Left ventricle myocardium inferior (tissue), 1 donor: Measurements from ENCODE around the gene FAM110A. TPM values are rescaled to one million over a fixed set of nuclear protein-coding genes. Genes with fewer than 3 reads are reported as not detected.

Source experiments
- DNase-seq: peaks from one replicate; pipeline ENCODE4 v3.0.0-alpha.2; 2020
- H3K27ac ChIP-seq: fragments of 200-600 bp; replicated peaks from 2 replicates; pipeline ENCODE4 v1.8.0; 2021
- H3K27me3 ChIP-seq: fragments of 200-600 bp; 2 replicates; pipeline ENCODE4 v1.8.0; 2021; ENCODE audit warnings: low read depth
- H3K36me3 ChIP-seq: fragments of 200-600 bp; 2 replicates; pipeline ENCODE4 v1.8.0; 2021
- H3K4me1 ChIP-seq: fragments of 200-600 bp; 2 replicates; pipeline ENCODE4 v1.8.0; 2021
- H3K4me3 ChIP-seq: fragments of 200-600 bp; 2 replicates; pipeline ENCODE4 v1.8.0; 2021; ENCODE audit warnings: mild to moderate bottlenecking, moderate library complexity
- H3K9me3 ChIP-seq: fragments of 200-600 bp; replicated peaks from 2 replicates; pipeline ENCODE4 v1.8.0; 2021
- CTCF ChIP-seq: fragments of 200-600 bp; IDR thresholded peaks from 2 replicates; pipeline ENCODE4 v1.8.0; 2021; ENCODE audit warnings: antibody characterized with exemption, mild to moderate bottlenecking, borderline replicate concordance
- intact Hi-C: fragments of 100-400 bp; cut with micrococcal nuclease; formaldehyde crosslinking; loops from one replicate; pipeline ENCODE4 v1.11.0; 2022
- total RNA-seq: library from RNA; stranded (reverse); fragmentation: NEBNext Ultra II Directional; extraction: Animal tissue kit (Norgen Biotek cat#: 25700); gene quantifications from one replicate; pipeline ENCODE4 v1.2.1, GENCODE V29; 2021
- donor health status: DM: no; HTN: yes; CAD: no; lungs with severe emphysema.

Gene FAM110A
- total RNA-seq, 1 donor from 2014 or later = 2.0 TPM

GRCh38 chr20:831251-831650 is 2.3 kb upstream of the FAM110A start:
- peaks cover 34% of the 10 kb centered on the region for H3K4me1 ChIP-seq
- no peak for DNase-seq
- H3K9me3 ChIP-seq = no peaks in the 10 kb centered on the region
- H3K36me3 ChIP-seq = no peaks in the 10 kb centered on the region
- no peak overlapping the region for H3K27ac ChIP-seq
- no peaks in the 10 kb centered on the region for H3K27me3 ChIP-seq
- intact Hi-C loops = no loop called here
- no peak overlapping the region for H3K4me3 ChIP-seq
- no peak for TF ChIP-seq CTCF

GRCh38 chr20:831956-832355 is 1.6 kb upstream of the FAM110A start:
- TF ChIP-seq CTCF = no peak
- H3K27me3 ChIP-seq = no peaks in the 10 kb centered on the region
- H3K4me1 ChIP-seq = peaks cover 33% of the 10 kb centered on the region
- H3K4me3 ChIP-seq = no peak overlapping the region
- intact Hi-C loops = no loop called here
- H3K27ac ChIP-seq = no peak overlapping the region
- DNase-seq = no peak
- H3K9me3 ChIP-seq = no peaks in the 10 kb centered on the region
- H3K36me3 ChIP-seq = no peaks in the 10 kb centered on the region

- Histone ChIP-seq H3K4me3 (peak overlapping the region; percentile 86), H3K36me3 (no peaks in the 10 kb centered on the region), H3K27ac (peak overlapping the region; percentile 89), H3K9me3 (peaks cover 6% of the 10 kb centered on the region), H3K27me3 (no peaks in the 10 kb centered on the region), H3K4me1 (peaks cover 33% of the 10 kb centered on the region)
- no peak for TF ChIP-seq CTCF
- intact Hi-C loops = no loop called here
- DNase-seq = no peak
Observed at GRCh38 chr20:833121-833449, 430 bp upstream of the FAM110A start.

GRCh38 chr20:834151-834746 is 734 bp downstream of the FAM110A start:
- Histone ChIP-seq H3K4me1 (peaks cover 36% of the 10 kb centered on the region), H3K4me3 (peak overlapping the region; percentile 86), H3K9me3 (peaks cover 13% of the 10 kb centered on the region), H3K36me3 (no peaks in the 10 kb centered on the region), H3K27me3 (no peaks in the 10 kb centered on the region), H3K27ac (peak overlapping the region; percentile 89)
- no peak for DNase-seq
- intact Hi-C loops = no loop called here
- no peak for TF ChIP-seq CTCF

- DNase-seq = peak; percentile 78
- Histone ChIP-seq H3K4me3 (no peak overlapping the region), H3K36me3 (no peaks in the 10 kb centered on the region), H3K27me3 (no peaks in the 10 kb centered on the region), H3K27ac (peak overlapping the region; percentile 50), H3K4me1 (peaks cover 36% of the 10 kb centered on the region), H3K9me3 (peaks cover 13% of the 10 kb centered on the region)
- intact Hi-C loops = no loop called here
- TF ChIP-seq CTCF = no peak
Observed at GRCh38 chr20:835608-836045, 2.1 kb downstream of the FAM110A start.

- no peak overlapping the region for H3K27ac ChIP-seq
- intact Hi-C loops = no loop called here
Observed at GRCh38 chr20:836190-836589, 2.7 kb downstream of the FAM110A start.

More at GRCh38 chr20:836190-836589, 2.7 kb downstream of the FAM110A start:
- peaks cover 13% of the 10 kb centered on the region for H3K9me3 ChIP-seq
- no peak for DNase-seq
- peaks cover 5% of the 10 kb centered on the region for H3K27me3 ChIP-seq
- H3K4me3 ChIP-seq = no peak overlapping the region
- no peak for TF ChIP-seq CTCF
- peaks cover 40% of the 10 kb centered on the region for H3K4me1 ChIP-seq
- H3K36me3 ChIP-seq = no peaks in the 10 kb centered on the region
